Effector memory CD8-positive, alpha-beta T cell (primary cell): Measurements from ENCODE around the gene OR9A4.
"Not testable (repeated sequence)": the region's sequence is repeated elsewhere in the genome, so short reads cannot be mapped to it uniquely, and the experiment has no call there.

Source experiments
- ATAC-seq: fragments of 150-1000 bp; cut with Tn5 transposase; replicated peaks from 2 replicates; pipeline ENCODE4 v1.10.0; 2021; ENCODE audit warnings: mild to moderate bottlenecking, moderate library complexity
- DNase-seq, 3 experiments: peaks; one replicate each; pipeline ENCODE4 v3.0.0; 2021
- H3K27ac Mint-ChIP-seq, 2 donors: one replicate each; pipeline ENCODE4 v1.8.0; 2022; ENCODE audit warnings: mild to moderate bottlenecking in 2 of 2, mixed read lengths in 2 of 2, moderate library complexity in 2 of 2
- H3K27me3 Mint-ChIP-seq, 2 donors: one replicate each; pipeline ENCODE4 v1.8.0; 2022; ENCODE audit warnings: mixed read lengths in 2 of 2
- H3K36me3 Mint-ChIP-seq: one replicate; pipeline ENCODE4 v1.8.0; 2022; ENCODE audit warnings: mild to moderate bottlenecking, moderate library complexity, mixed read lengths; ENCODE audit not compliant: insufficient read depth
- H3K4me1 Mint-ChIP-seq, 2 donors: one replicate each; pipeline ENCODE4 v1.8.0; 2022; ENCODE audit warnings: low read depth in 2 of 2, mixed read lengths in 2 of 2
- H3K4me3 Mint-ChIP-seq, 2 donors: one replicate each; pipeline ENCODE4 v1.8.0; 2022; ENCODE audit warnings: mild to moderate bottlenecking in 2 of 2, mixed read lengths in 2 of 2, moderate library complexity in 2 of 2
- H3K9me3 Mint-ChIP-seq, 2 donors: one replicate each; pipeline ENCODE4 v1.8.0; 2022; ENCODE audit warnings: mixed read lengths in 2 of 2
- total RNA-seq, 9 experiments: gene quantifications; one replicate each; lab custom pipeline; 2026; lab: John Stamatoyannopoulos, UW

The OR9A4 gene
- total RNA-seq: 0 to 0.67 (median 0) reads per million in 9 experiments

GRCh38 chr7:141916099-141916498 is at the start of gene OR9A4:
TSS of gene OR9A4 (plus strand) at chr7:141916399. CDS start at chr7:141918876, 2,477 bp downstream.
- Mint-ChIP-seq H3K36me3 (no peaks in the 10 kb centered on the region), H3K9me3 (peaks cover 0 to 9% of the 10 kb centered on the region in 2 donors), H3K4me3 (no peak within 1 kb of the TSS), H3K27me3 (no peaks in the 10 kb centered on the region), H3K27ac (no peak within 1 kb of the TSS), H3K4me1 (no peaks in the 10 kb centered on the region)
- ATAC-seq (no peak), DNase-seq (no peak)

GRCh38 chr7:141866974-141867373 is 49.2 kb upstream of the OR9A4 start:
- peaks cover 0 to 4% of the 10 kb centered on the region in 2 donors for H3K27me3 Mint-ChIP-seq
- no peak overlapping the region for H3K27ac Mint-ChIP-seq
- ATAC-seq (no peak), DNase-seq (no peak)
- peaks cover 0 to 4% of the 10 kb centered on the region in 2 donors for H3K9me3 Mint-ChIP-seq
- no peaks in the 10 kb centered on the region for H3K4me1 Mint-ChIP-seq
- no peaks in the 10 kb centered on the region for H3K36me3 Mint-ChIP-seq
- H3K4me3 Mint-ChIP-seq: no peak overlapping the region

GRCh38 chr7:141872931-141873330 is 43.3 kb upstream of the OR9A4 start:
- H3K9me3 Mint-ChIP-seq: peaks cover 0 to 6% of the 10 kb centered on the region in 2 donors
- no peaks in the 10 kb centered on the region for H3K4me1 Mint-ChIP-seq
- H3K36me3 Mint-ChIP-seq: no peaks in the 10 kb centered on the region
- H3K27ac Mint-ChIP-seq: no peak overlapping the region
- ATAC-seq (no peak), DNase-seq (no peak)
- H3K4me3 Mint-ChIP-seq: no peak overlapping the region
- no peaks in the 10 kb centered on the region for H3K27me3 Mint-ChIP-seq

GRCh38 chr7:141874787-141875186 is 41.4 kb upstream of the OR9A4 start:
- Mint-ChIP-seq H3K27me3 (no peaks in the 10 kb centered on the region), H3K27ac (no peak overlapping the region), H3K36me3 (no peaks in the 10 kb centered on the region), H3K4me1 (no peaks in the 10 kb centered on the region), H3K4me3 (no peak overlapping the region), H3K9me3 (peaks cover 0 to 6% of the 10 kb centered on the region in 2 donors)
- DNase-seq: no peak
- ATAC-seq: no peak

- no peak for ATAC-seq
- no peak overlapping the region for H3K4me3 Mint-ChIP-seq
- H3K36me3 Mint-ChIP-seq: no peaks in the 10 kb centered on the region
- no peaks in the 10 kb centered on the region for H3K4me1 Mint-ChIP-seq
- DNase-seq: no peak
- peaks cover 0 to 6% of the 10 kb centered on the region in 2 donors for H3K9me3 Mint-ChIP-seq
- no peaks in the 10 kb centered on the region for H3K27me3 Mint-ChIP-seq
- H3K27ac Mint-ChIP-seq: no peak overlapping the region
Measured at GRCh38 chr7:141875453-141875852, 40.7 kb upstream of the OR9A4 start.

GRCh38 chr7:141876371-141876770 is 39.8 kb upstream of the OR9A4 start:
- DNase-seq (no peak), ATAC-seq (no peak)
- Mint-ChIP-seq H3K36me3 (no peaks in the 10 kb centered on the region), H3K27me3 (no peaks in the 10 kb centered on the region), H3K9me3 (peaks cover 0 to 6% of the 10 kb centered on the region in 2 donors), H3K4me3 (no peak overlapping the region), H3K27ac (no peak overlapping the region), H3K4me1 (no peaks in the 10 kb centered on the region)

GRCh38 chr7:141877365-141877764 is 38.8 kb upstream of the OR9A4 start:
- H3K27ac Mint-ChIP-seq: no peak overlapping the region
- peaks cover 0 to 6% of the 10 kb centered on the region in 2 donors for H3K9me3 Mint-ChIP-seq
- no peaks in the 10 kb centered on the region for H3K4me1 Mint-ChIP-seq
- no peaks in the 10 kb centered on the region for H3K27me3 Mint-ChIP-seq
- DNase-seq (no peak), ATAC-seq (no peak)
- H3K4me3 Mint-ChIP-seq: no peak overlapping the region
- H3K36me3 Mint-ChIP-seq: no peaks in the 10 kb centered on the region

- Mint-ChIP-seq H3K27me3 (no peaks in the 10 kb centered on the region), H3K4me1 (no peaks in the 10 kb centered on the region), H3K9me3 (peaks cover 0 to 13% of the 10 kb centered on the region in 2 donors), H3K4me3 (no peak overlapping the region), H3K36me3 (no peaks in the 10 kb centered on the region), H3K27ac (no peak overlapping the region)
- ATAC-seq (no peak), DNase-seq (no peak)
Measured at GRCh38 chr7:141880960-141881359, 35.2 kb upstream of the OR9A4 start.

GRCh38 chr7:141884539-141885225 is 31.5 kb upstream of the OR9A4 start:
- Mint-ChIP-seq H3K4me1 (no peaks in the 10 kb centered on the region), H3K27me3 (peaks cover 0 to 11% of the 10 kb centered on the region in 2 donors), H3K36me3 (no peaks in the 10 kb centered on the region), H3K9me3 (peaks cover 3 to 6% of the 10 kb centered on the region in 2 donors), H3K4me3 (no peak overlapping the region), H3K27ac (no peak overlapping the region)
- ATAC-seq: no peak
- DNase-seq: no peak

GRCh38 chr7:141889321-141889720 is 26.9 kb upstream of the OR9A4 start:
- H3K4me1 Mint-ChIP-seq: no peaks in the 10 kb centered on the region
- no peak for ATAC-seq
- peaks cover 3 to 5% of the 10 kb centered on the region in 2 donors for H3K9me3 Mint-ChIP-seq
- H3K4me3 Mint-ChIP-seq: no peak overlapping the region
- no peaks in the 10 kb centered on the region for H3K36me3 Mint-ChIP-seq
- H3K27me3 Mint-ChIP-seq: peaks cover 0 to 11% of the 10 kb centered on the region in 2 donors
- H3K27ac Mint-ChIP-seq: no peak overlapping the region
- no peak for DNase-seq

- H3K9me3 Mint-ChIP-seq: peaks cover 0 to 3% of the 10 kb centered on the region in 2 donors
- no peak overlapping the region for H3K4me3 Mint-ChIP-seq
- no peaks in the 10 kb centered on the region for H3K4me1 Mint-ChIP-seq
- ATAC-seq (no peak), DNase-seq (no peak)
- H3K27ac Mint-ChIP-seq: no peak overlapping the region
- no peaks in the 10 kb centered on the region for H3K36me3 Mint-ChIP-seq
- peaks cover 0 to 11% of the 10 kb centered on the region in 2 donors for H3K27me3 Mint-ChIP-seq
Measured at GRCh38 chr7:141891336-141891735, 24.9 kb upstream of the OR9A4 start.

GRCh38 chr7:141899366-141899765 is 16.8 kb upstream of the OR9A4 start:
- H3K4me1 Mint-ChIP-seq, H3K27me3 Mint-ChIP-seq, ATAC-seq, DNase-seq, H3K27ac Mint-ChIP-seq, H3K9me3 Mint-ChIP-seq, H3K36me3 Mint-ChIP-seq, H3K4me3 Mint-ChIP-seq: not testable (repeated sequence)

- H3K9me3 Mint-ChIP-seq: no peaks in the 10 kb centered on the region
- H3K4me1 Mint-ChIP-seq: no peaks in the 10 kb centered on the region
- no peak for DNase-seq
- H3K27me3 Mint-ChIP-seq: peaks cover 7 to 9% of the 10 kb centered on the region in 2 donors
- no peaks in the 10 kb centered on the region for H3K36me3 Mint-ChIP-seq
- H3K4me3 Mint-ChIP-seq: no peak overlapping the region
- no peak overlapping the region for H3K27ac Mint-ChIP-seq
- ATAC-seq: no peak
Measured at GRCh38 chr7:141906285-141906684, 9.9 kb upstream of the OR9A4 start.

GRCh38 chr7:141911391-141911790 is 4.8 kb upstream of the OR9A4 start:
- peaks cover 7 to 9% of the 10 kb centered on the region in 2 donors for H3K27me3 Mint-ChIP-seq
- H3K9me3 Mint-ChIP-seq: no peaks in the 10 kb centered on the region
- no peaks in the 10 kb centered on the region for H3K36me3 Mint-ChIP-seq
- no peak overlapping the region for H3K4me3 Mint-ChIP-seq
- ATAC-seq: no peak
- no peaks in the 10 kb centered on the region for H3K4me1 Mint-ChIP-seq
- no peak for DNase-seq
- no peak overlapping the region for H3K27ac Mint-ChIP-seq
